ENCODE measurements around the gene FKBP1B. TPM values are rescaled to one million over a fixed set of nuclear protein-coding genes. Genes with fewer than 3 reads are reported as not detected.

The FKBP1B gene
- total RNA-seq, 1 experiment from 2014 or later: 59.7 TPM

GRCh38 chr2:24101992-24102391, 52.5 kb downstream of the FKBP1B start:
- H4K91ac ChIP-seq (ENCODE audit: insufficient read length, low read depth, low read length): no peak overlapping the region
- no CpG with 5 or more reads among the region's 2 CpGs for WGBS (ENCODE audit: extremely low coverage, insufficient read length, low lambda C conversion rate)
- no peaks in the 10 kb centered on the region for H3K9me3 ChIP-seq (ENCODE audit: control insufficient read depth, low read depth, low read length)
- H2BK15ac ChIP-seq (ENCODE audit: low read depth, low read length): no peak overlapping the region
- Mint-ChIP-seq H3K27ac (no peak overlapping the region), H3K4me1 (peaks cover 0 to 5% of the 10 kb centered on the region in 2 experiments; a peak in 1 of 4 replicates), H3K4me3 (no peak overlapping the region), H3K27me3 (ENCODE audit: low read depth) (no peaks in the 10 kb centered on the region; the same call in none of the 2 replicates), H3K9me3 (peaks cover 6 to 15% of the 10 kb centered on the region in 2 experiments; a peak in 4 of 5 replicates), H3K36me3 (ENCODE audit: insufficient read depth in 1 of 3, low read depth in 3 of 3) (peaks cover 0 to 4% (median 0%) of the 10 kb centered on the region in 3 experiments; a peak in 3 of 7 replicates)
- no peak for DNase-seq
- H3K14ac ChIP-seq (ENCODE audit: insufficient read depth, low read length): no peak overlapping the region
- H2BK5ac ChIP-seq (ENCODE audit: insufficient read length, low read length): no peak overlapping the region
- no peak overlapping the region for H2BK12ac ChIP-seq (ENCODE audit: insufficient read length, low read depth, low read length)
- no peak overlapping the region for H3K27ac ChIP-seq (ENCODE audit: insufficient read length, low read depth, low read length)
- no peak overlapping the region for H3T11ph ChIP-seq (ENCODE audit: low read length)
- TF ChIP-seq CTCF (conservative IDR thresholded peaks at IDR 0.05): no peak
- no peak overlapping the region for H4K5ac ChIP-seq (ENCODE audit: insufficient read length, low read depth, low read length)
- no peaks in the 10 kb centered on the region for H3K79me2 ChIP-seq (ENCODE audit: insufficient read depth, low read length)
- H3K4ac ChIP-seq (ENCODE audit: low read depth, low read length): no peak overlapping the region
- H3K4me2 ChIP-seq (ENCODE audit: insufficient read depth, insufficient read length, low read length): no peak overlapping the region
- H3K23me2 ChIP-seq (ENCODE audit: insufficient read length, low read depth, low read length, poor library complexity, severe bottlenecking): no peaks in the 10 kb centered on the region
- no peaks in the 10 kb centered on the region for H4K20me1 ChIP-seq (ENCODE audit: control insufficient read depth, insufficient read depth, insufficient read length)
- no peaks in the 10 kb centered on the region for H3K79me1 ChIP-seq (ENCODE audit: insufficient read depth, low read depth, low read length, poor library complexity, severe bottlenecking)
- H2BK120ac ChIP-seq (ENCODE audit: low read depth, low read length, poor library complexity, severe bottlenecking): no peak overlapping the region
- no peak overlapping the region for H3K23ac ChIP-seq (ENCODE audit: insufficient read length, low read depth, low read length)
- H3K18ac ChIP-seq (ENCODE audit: insufficient read length, low read depth, low read length): no peak overlapping the region
- no peak overlapping the region for H2BK20ac ChIP-seq (ENCODE audit: low read depth, low read length, poor library complexity, severe bottlenecking)
- H3K9ac ChIP-seq (ENCODE audit: extremely low read depth, insufficient read length, low read length): no peak overlapping the region
- no peak overlapping the region for H2AFZ ChIP-seq (ENCODE audit: low read length)
- no peak overlapping the region for H3K56ac ChIP-seq (ENCODE audit: insufficient read length, low read depth, low read length)
- no peaks in the 10 kb centered on the region for H3K27me3 ChIP-seq (ENCODE audit: insufficient read depth, low read length)
- H3K4me1 ChIP-seq (ENCODE audit: insufficient read depth, low read length): no peaks in the 10 kb centered on the region
- no peak overlapping the region for H4K8ac ChIP-seq (replicated peaks; ENCODE audit: insufficient read length, low read depth, low read length)
- H2AK5ac ChIP-seq (ENCODE audit: insufficient read length, low read length): no peak overlapping the region
